ENCODE results near the gene CNTN6.

Gene CNTN6

DNA sequence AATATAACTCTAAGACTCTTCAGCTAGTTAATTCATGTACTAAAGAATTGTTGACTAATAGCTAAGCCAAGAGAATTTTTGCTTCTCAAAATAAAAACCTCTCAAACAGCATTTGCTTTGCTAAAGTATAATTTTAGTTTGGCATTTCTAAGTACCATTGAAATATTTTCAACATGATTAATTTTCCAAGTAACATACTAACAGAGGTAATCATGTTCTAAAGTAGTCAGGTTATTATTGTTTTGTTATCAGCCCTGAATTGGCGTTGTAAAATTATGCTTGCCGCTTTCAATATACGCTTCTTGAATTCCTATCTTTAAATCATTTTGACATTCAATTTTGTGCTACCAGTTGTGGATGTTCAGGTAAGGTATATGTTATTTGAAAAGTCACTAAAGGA, 134.3 kb downstream of the CNTN6 start:
- TF ChIP-seq, protein P1, sequence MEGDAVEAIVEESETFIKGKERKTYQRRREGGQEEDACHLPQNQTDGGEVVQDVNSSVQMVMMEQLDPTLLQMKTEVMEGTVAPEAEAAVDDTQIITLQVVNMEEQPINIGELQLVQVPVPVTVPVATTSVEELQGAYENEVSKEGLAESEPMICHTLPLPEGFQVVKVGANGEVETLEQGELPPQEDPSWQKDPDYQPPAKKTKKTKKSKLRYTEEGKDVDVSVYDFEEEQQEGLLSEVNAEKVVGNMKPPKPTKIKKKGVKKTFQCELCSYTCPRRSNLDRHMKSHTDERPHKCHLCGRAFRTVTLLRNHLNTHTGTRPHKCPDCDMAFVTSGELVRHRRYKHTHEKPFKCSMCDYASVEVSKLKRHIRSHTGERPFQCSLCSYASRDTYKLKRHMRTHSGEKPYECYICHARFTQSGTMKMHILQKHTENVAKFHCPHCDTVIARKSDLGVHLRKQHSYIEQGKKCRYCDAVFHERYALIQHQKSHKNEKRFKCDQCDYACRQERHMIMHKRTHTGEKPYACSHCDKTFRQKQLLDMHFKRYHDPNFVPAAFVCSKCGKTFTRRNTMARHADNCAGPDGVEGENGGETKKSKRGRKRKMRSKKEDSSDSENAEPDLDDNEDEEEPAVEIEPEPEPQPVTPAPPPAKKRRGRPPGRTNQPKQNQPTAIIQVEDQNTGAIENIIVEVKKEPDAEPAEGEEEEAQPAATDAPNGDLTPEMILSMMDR (IDR thresholded peaks at IDR 0.05; ENCODE audit: extremely low read depth, missing control alignments), result no peak
- no peak for DNase-seq (ENCODE audit: low spot score)

DNA sequence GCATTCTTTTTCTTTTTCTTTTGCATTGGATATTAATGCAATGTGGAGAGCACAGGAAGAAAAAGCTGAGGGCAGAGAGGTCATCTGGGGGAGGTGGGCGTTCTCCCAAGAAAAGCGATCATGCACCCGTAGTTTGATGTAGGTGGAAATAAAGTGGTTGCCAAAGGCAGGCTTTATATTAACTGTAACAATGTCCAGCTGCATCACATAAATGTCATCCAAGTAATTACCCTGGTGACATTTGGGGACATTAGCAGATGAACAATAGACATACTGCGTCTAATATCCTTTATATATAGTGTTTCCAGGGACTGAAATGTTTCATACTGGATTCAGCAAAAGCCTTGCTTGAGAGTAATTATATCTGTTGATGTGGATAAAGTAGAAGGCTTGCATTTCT, 135.5 kb downstream of the CNTN6 start:
- DNase-seq (ENCODE audit: low spot score), result no peak
- TF ChIP-seq, protein P1 (IDR thresholded peaks at IDR 0.05; ENCODE audit: extremely low read depth, missing control alignments), result no peak

DNA sequence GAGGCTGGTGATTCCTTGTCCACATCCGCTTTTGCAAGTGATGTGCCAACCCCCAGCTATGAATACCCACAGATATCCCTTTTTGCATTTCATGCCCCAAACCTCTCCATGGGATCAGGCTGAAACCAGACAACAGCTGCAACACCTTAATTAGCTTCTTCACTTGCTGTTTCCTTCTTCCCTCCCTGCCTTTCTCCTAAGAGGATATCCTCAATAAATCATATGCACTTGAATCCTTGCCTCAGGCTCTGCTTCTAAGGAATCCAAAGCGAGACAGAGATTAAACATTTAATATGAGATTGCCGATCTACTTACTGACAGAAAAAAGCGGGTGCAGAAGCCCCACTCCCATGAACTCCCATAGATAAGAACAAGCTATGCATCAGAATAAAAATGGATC, 138.1 kb downstream of the CNTN6 start:
- TF ChIP-seq, protein P1 (IDR thresholded peaks at IDR 0.05; ENCODE audit: extremely low read depth, missing control alignments), result no peak
- DNase-seq (ENCODE audit: low spot score), result no peak

DNA sequence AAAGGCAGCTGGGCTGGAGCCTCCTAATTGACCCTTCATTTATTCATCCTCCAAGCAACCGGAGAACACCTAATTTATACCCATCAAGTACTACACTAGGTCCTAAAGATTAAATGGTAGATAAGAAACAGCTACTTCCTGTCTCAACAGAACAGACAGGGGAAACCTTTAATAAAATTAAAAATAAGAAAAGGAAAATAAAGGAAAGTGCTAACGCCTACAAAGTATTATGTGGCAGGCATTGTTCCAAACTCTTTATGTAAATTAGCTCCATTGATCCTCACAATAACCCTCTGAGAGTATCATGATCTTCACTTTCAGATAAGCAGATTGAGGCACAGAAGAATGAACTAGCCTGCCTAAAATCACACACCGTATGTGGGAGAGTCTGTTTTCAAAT, 139.5 kb downstream of the CNTN6 start:
- TF ChIP-seq, protein P1 (IDR thresholded peaks at IDR 0.05; ENCODE audit: extremely low read depth, missing control alignments), result no peak
- DNase-seq (ENCODE audit: low spot score), result no peak

DNA sequence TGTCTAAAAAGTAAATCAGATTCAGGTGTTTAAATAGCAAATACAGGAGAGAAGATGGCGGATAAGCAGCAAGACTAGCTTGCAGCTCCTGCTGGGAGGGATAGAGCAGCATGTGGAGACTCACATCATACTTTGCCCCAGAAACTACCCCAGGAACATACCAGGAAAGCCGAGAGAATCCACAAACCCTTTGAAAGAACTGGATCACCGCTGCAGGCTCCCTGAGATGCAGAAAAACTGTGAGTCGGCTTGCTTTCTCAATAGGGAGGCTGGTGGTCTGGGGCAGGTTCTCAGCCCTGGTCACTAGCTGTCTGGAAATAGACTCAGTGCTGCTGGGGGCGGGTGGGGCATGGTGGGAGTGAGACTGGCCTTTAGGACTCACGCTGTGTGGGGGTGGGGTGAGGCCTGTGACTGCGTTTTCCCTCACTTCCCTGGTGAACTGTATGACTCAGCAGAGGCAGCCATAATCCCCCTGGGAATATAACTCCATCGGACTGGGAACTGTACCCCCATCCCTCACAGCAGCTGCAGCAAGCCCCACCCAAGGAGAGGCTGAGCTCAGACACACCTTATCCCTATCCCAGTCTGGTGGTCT, 142.8 kb downstream of the CNTN6 start:
- TF ChIP-seq, protein P1 (IDR thresholded peaks at IDR 0.05; ENCODE audit: extremely low read depth, missing control alignments), result no peak
- DNase-seq (ENCODE audit: low spot score), result no peak

DNA sequence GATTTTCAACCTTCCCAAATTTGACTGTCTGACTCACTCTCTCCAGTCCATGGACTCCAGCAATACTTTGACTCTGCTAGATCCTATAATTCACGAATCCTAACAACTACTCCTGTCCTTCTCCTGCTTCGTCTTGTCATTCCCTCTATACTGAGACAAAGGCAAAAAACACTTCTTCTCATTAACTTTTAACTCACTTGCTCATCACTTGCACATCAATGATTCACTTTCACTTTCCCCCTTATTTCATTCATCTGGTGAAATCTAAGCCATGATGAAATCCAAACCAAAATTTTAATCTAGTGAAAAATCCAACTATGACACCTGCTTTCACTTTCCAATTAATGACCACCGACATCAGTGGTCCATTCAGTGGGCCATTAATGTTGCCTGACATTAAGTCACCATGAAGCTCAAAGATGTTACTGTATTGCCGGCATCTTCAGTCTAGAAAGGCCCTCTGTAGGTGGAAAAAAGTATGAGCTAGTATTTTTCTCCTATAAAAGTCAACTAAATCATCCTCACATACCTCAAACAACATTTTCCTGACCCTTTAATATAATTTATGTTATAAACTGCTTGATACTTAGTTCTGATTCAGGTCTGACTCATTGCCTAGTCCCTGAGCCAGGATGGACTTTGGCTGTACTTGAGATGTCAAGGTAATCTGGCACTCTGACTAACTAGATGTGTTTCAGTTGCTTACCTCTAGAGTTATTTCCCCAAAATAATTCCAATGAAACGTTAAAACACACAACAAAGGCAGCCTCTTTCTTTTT, 158.6 kb downstream of the CNTN6 start:
- DNase-seq (ENCODE audit: low spot score), result no peak
- TF ChIP-seq, protein P1 (IDR thresholded peaks at IDR 0.05; ENCODE audit: extremely low read depth, missing control alignments), result no peak

DNA sequence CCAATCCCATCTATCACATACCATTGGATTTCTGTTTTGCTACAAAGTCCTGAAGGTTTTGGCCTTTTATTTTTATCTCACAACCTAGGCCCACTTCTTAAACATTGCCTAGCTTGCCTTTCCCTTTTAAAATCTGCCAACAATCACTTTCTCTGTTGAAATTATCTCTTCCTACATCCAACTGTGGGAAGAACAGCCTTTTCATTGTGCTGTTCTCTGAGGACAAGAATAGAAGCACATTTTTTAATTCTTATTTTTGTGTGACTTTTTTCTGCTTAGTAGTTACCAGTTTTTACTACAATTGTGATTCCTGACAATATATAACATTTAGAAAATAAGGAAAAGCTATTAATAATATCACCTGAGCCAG, 159.2 kb downstream of the CNTN6 start:
- DNase-seq (ENCODE audit: low spot score), result no peak
- TF ChIP-seq, protein P1 (IDR thresholded peaks at IDR 0.05; ENCODE audit: extremely low read depth, missing control alignments), result no peak
